ENCODE measurements around the gene LRIG3.

- TF ChIP-seq TAF1 (conservative IDR thresholded peaks at IDR 0.05) (no peak), CTCF (IDR thresholded peaks at IDR 0.05; ENCODE audit: low read depth, low read length, missing input control) (no peak), MAX (IDR thresholded peaks at IDR 0.05) (no peak), GABPA (IDR thresholded peaks at IDR 0.05 in 1 of 2, conservative IDR thresholded peaks at IDR 0.05 in 1 of 2) (no peak), REST (IDR thresholded peaks at IDR 0.05) (no peak), JUND (IDR thresholded peaks at IDR 0.05) (no peak), SP1 (IDR thresholded peaks at IDR 0.05) (no peak), NR2F2 (IDR thresholded peaks at IDR 0.05) (no peak), YY1 (IDR thresholded peaks at IDR 0.05) (no peak), RXRA (IDR thresholded peaks at IDR 0.05) (no peak), HNF4G (IDR thresholded peaks at IDR 0.05) (no peak), EGR1 (IDR thresholded peaks at IDR 0.05; ENCODE audit: low read depth in 2 of 2) (no peak), HNF4A (conservative IDR thresholded peaks at IDR 0.05) (peak; percentile 15 to 16)
These were observed 3.3 kb downstream of the LRIG3 start for GRCh38 chr12:58916921-58917511.

Measured in liver (tissue), 3 donors.